Peyer's patch (tissue), 4 donors: ENCODE measurements around the gene CCDC9B.

ENCODE experiments used
- POLR2A ChIP-seq, 2 donors: fragments of 450-650 bp; IDR thresholded peaks; one replicate each; pipeline ENCODE4 v1.5.1; 2017; ENCODE audit warnings: antibody characterized with exemption in 2 of 2, mild to moderate bottlenecking in 2 of 2, moderate library complexity in 2 of 2
- TF ChIP-seq, protein P1 (sequence below), 6 experiments: fragments of 450-650 bp in 4 of 6; fragments of 200-600 bp in 2 of 6; sonication (generic) in 1 of 6; IDR thresholded peaks; one replicate each; pipeline ENCODE4 v1.5.1; 2017 to 2019; ENCODE audit warnings: antibody characterized with exemption in 6 of 6, mild to moderate bottlenecking in 3 of 6, moderate library complexity in 1 of 6

DNA sequence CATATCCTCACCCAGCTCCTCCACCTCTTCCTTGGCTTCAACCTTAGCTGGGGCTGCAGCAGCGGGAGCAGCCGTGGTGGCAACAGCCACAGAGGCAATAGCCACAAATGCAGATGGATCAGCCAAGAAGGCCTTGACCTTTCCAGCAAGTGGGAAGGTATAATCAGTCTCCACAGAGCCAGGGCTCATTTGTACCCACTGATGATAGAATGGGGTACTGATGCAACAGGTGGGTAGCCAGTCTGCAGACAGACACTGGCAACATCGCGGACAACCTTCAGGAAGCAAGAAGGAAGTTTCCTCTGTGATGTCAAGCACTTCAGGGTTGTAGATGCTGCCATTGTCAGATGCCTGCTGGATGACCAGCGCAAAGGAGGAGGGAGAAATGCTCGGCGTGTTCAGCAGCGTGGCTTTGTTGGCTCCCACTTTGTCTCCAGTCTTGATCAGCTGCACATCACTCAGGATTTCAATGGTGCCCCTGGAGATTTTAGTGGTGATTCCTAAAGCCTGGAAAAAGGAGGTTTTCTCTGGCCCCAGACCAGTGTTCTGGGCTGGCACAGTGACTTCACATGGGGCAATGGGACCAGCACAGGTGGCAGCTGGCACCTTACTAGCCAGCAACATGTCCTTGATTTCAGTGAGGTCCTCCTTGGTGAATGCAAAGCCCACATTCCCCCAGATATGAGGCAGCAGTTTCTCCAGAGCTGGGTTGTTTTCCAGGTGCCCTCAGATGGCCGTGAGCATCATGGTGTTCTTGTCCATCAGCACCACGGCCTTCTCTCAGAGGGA, 28.2 kb downstream of the CCDC9B start:
- TF ChIP-seq, protein P1, sequence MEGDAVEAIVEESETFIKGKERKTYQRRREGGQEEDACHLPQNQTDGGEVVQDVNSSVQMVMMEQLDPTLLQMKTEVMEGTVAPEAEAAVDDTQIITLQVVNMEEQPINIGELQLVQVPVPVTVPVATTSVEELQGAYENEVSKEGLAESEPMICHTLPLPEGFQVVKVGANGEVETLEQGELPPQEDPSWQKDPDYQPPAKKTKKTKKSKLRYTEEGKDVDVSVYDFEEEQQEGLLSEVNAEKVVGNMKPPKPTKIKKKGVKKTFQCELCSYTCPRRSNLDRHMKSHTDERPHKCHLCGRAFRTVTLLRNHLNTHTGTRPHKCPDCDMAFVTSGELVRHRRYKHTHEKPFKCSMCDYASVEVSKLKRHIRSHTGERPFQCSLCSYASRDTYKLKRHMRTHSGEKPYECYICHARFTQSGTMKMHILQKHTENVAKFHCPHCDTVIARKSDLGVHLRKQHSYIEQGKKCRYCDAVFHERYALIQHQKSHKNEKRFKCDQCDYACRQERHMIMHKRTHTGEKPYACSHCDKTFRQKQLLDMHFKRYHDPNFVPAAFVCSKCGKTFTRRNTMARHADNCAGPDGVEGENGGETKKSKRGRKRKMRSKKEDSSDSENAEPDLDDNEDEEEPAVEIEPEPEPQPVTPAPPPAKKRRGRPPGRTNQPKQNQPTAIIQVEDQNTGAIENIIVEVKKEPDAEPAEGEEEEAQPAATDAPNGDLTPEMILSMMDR (IDR thresholded peaks at IDR 0.05) = no peak
- TF ChIP-seq POLR2A (IDR thresholded peaks at IDR 0.05) = no peak
